AG04449 (cell line): Measurements from ENCODE around the gene AP3M1.
A peak's percentile ranks its signal among the peaks of the same experiment; 100 is the strongest.
"Not testable (repeated sequence)": the region's sequence is repeated elsewhere in the genome, so short reads cannot be mapped to it uniquely, and the experiment has no call there.

Source experiments
- CTCF ChIA-PET: fragments of 350-600 bp; formaldehyde crosslinking; extraction: SDS; loops from one replicate; lab custom pipeline; 2021; ENCODE audit warnings: antibody characterized with exemption; lab: Yijun Ruan, JAX
- POLR2A ChIA-PET: fragments of 400-600, 350-600 bp; formaldehyde crosslinking; extraction: SDS; loops from one replicate; lab custom pipeline; 2020; ENCODE audit warnings: antibody characterized with exemption, inconsistent platforms; lab: Yijun Ruan, JAX
- DNase-seq: peaks from one replicate; pipeline ENCODE4 v3.0.0-alpha.2; 2010; ENCODE audit warnings: low read depth, low spot score
- H3K4me3 ChIP-seq: 2 replicates; pipeline ENCODE4 v1.5.1; 2011; ENCODE audit warnings: low read depth, mild to moderate bottlenecking, control low read depth, low read length
- TF ChIP-seq, protein P1 (sequence below): IDR thresholded peaks from one replicate; pipeline ENCODE4 v1.5.1; 2011; ENCODE audit warnings: mild to moderate bottlenecking, moderate library complexity, low read length, control low read depth, inconsistent platforms; ENCODE audit not compliant: insufficient read depth; ENCODE audit errors: missing control alignments

Gene AP3M1

DNA sequence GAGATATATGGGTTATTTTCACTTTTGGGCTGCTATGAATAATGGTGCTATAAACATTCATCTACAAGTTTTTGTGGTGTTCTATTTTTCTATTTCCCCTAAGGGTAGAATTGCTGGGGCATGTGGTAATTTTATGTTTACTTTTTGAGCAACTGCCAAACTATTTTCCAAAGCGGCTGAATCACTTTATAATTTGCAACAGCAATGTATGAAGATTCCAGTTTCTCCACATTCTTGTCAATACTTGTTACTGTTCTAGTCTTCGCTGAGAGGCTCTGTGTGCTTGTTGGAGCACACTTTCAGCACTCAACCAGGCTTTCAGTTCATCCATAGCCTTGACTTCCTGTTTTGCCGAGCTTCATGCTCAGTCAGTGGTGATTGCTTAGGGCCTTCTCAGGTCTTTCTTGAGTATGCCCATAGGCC, 39.4 kb upstream of the AP3M1 start:
- CTCF ChIA-PET = interaction anchor here (0.8 to 2.6 kb wide), 6 partner anchors 8 to 1045 kb away, joined by 3 to 16 read pairs (median 4); partner anchors contain the start of gene COMTD1
- TF ChIP-seq, protein P1, sequence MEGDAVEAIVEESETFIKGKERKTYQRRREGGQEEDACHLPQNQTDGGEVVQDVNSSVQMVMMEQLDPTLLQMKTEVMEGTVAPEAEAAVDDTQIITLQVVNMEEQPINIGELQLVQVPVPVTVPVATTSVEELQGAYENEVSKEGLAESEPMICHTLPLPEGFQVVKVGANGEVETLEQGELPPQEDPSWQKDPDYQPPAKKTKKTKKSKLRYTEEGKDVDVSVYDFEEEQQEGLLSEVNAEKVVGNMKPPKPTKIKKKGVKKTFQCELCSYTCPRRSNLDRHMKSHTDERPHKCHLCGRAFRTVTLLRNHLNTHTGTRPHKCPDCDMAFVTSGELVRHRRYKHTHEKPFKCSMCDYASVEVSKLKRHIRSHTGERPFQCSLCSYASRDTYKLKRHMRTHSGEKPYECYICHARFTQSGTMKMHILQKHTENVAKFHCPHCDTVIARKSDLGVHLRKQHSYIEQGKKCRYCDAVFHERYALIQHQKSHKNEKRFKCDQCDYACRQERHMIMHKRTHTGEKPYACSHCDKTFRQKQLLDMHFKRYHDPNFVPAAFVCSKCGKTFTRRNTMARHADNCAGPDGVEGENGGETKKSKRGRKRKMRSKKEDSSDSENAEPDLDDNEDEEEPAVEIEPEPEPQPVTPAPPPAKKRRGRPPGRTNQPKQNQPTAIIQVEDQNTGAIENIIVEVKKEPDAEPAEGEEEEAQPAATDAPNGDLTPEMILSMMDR = no peak

DNA sequence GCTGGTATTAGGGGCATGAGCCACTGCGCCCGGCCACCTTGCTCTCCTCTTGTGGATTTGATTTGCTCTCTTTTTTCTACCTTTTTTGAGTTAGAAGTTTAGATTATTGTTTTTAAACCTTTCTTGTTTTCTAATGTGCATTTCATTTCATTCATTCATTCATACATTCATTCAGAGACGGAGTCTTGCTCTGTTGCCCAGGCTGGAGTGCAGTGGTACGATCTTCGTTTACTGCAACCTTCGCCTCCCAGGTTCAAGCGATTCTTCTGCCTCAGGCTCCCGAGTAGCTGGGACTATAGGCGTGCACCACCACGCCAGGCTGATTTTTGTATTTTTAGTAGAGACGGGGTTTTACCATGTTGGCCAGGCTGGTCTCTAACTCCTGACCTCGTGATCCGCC, 38.0 kb upstream of the AP3M1 start:
- ChIA-PET CTCF (interaction anchor here (1.6 to 2.6 kb wide), 4 partner anchors 11 to 309 kb away, joined by 4 to 16 read pairs (median 6); no protein-coding TSS in a partner anchor), POLR2A (interaction anchor here (1.1 kb wide), 1 partner anchor 190 kb away, joined by 3 read pairs; no protein-coding TSS in a partner anchor)
- H3K4me3 ChIP-seq, DNase-seq: not testable (repeated sequence)

More for the DNA sequence above, 39.4 kb upstream of the AP3M1 start:
- peak overlapping the region; percentile 35 for H3K4me3 ChIP-seq
- POLR2A ChIA-PET = interaction anchor here (0.9 kb wide), 1 partner anchor 14 kb away, joined by 4 read pairs; no protein-coding TSS in a partner anchor
- DNase-seq = peak; percentile 91

DNA sequence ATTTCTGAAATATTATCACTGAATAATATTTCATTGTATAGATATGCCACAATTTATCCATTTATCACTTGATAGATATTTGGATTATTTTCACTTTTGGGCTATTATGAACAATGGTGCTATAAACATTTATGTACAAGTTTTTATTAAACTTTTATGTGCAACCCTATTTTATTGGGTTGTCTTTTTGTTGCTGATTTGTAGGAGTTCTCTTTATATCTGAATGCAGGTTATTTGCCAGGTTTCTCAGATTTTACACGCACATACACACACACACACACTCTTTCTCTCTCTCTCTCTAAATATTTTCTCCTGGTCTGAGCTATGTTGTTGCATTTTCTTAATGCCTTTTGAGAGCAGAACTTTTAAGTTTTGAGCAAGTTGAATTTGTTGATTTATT, 36.6 kb upstream of the AP3M1 start:
- POLR2A ChIA-PET = no interaction called here
- no peak overlapping the region for H3K4me3 ChIP-seq
- no peak for DNase-seq
- TF ChIP-seq, protein P1 = no peak
- CTCF ChIA-PET = interaction anchor here (1.2 to 1.8 kb wide), 4 partner anchors 16 to 57 kb away, joined by 3 to 9 read pairs (median 6); no protein-coding TSS in a partner anchor

DNA sequence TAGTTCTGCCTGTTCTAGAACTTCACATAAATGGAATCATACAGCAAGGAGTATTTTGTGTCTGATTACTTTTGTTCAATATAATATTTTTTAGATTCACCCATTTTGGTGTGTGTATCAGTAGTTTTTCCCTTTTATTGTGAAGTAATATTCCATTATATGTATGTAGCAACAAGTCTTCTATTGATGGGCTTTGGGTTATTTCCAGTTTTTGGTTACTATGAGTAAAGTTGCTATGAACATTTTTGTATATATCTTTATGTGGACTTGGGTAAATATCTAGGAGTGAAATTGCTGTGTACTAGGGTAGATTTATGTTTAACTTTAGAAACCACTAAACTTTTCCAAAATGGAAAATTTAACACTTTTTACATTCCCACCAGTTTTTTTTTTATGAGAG, 36.0 kb upstream of the AP3M1 start:
- POLR2A ChIA-PET = no interaction called here
- no peak overlapping the region for H3K4me3 ChIP-seq
- CTCF ChIA-PET = interaction anchor here (1.4 kb wide), 1 partner anchor 27 kb away, joined by 9 read pairs; no protein-coding TSS in a partner anchor
- DNase-seq = no peak
- TF ChIP-seq, protein P1 = no peak

DNA sequence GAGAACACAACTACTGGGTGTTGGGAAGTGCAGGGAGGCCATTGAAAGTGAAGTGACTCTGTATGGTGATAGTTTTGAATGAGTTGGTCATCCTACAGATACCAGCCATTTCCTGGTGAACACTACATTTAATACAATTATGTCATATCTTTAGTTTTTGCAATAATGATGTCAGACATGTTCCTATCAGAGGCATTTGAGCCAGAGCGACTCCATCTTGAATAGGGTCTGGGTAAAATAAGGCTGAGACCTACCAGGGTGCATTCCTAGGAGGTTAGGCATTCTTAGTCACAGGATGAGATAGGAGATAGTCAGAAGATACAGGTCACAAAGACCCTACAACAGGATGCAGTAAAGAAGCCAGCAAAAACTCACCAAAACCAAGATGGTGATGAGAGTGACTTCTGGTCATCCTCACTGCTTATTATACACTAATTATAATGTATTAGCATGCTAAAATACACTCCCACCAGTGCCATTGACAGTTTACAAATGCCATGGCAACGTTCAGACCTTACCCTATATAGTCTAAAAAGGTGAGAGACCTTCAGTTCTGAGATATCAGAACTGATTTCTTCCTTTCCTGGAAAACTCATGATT, 28.6 kb upstream of the AP3M1 start:
- TF ChIP-seq, protein P1 = no peak
- POLR2A ChIA-PET = no interaction called here
- no peak for DNase-seq
- CTCF ChIA-PET = interaction anchor here (1.1 to 2.1 kb wide), 3 partner anchors 10 to 33 kb away, joined by 3 to 8 read pairs (median 3); no protein-coding TSS in a partner anchor
- H3K4me3 ChIP-seq = no peak overlapping the region

DNA sequence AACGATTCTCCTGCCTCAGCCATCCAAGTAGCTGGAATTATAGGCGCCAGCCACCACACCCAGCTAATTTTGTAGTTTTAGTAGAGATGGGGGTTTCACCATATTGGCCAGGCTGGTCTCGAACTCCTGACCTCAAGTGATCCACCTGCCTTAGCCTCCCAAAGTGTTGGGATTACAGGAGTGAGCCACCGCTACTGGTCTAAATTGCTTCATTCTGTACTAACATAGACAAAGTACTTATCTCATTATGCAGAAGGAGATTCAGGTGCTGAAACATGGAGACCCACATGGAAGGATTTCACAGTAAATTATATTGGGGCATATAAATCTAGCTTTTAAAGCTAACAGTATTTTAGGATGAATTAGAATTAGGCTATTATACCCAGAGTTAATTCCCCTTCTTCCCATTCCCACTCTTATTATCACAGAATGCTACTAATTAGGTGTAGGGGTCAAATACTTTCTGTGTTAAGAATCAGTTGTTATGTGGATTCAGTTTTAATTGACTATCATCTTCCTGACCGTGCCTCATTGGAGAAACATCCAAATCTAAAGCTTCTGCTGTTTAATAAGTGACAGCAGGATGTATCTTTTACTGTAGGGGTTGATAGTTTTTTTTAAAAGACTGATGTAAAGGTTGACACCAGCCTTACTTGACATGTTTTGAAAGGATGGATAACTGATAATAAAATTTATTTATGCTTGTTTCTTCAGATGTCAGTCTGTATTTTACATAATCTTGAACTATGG, 27.6 kb upstream of the AP3M1 start:
- CTCF ChIA-PET = interaction anchor here (0.6 to 2.1 kb wide), 7 partner anchors 11 to 36 kb away, joined by 3 to 8 read pairs (median 3); partner anchors contain the start of genes ADK and AP3M1
- H3K4me3 ChIP-seq = no peak overlapping the region; the same call in 1 of the 2 replicates
- DNase-seq = no peak
- TF ChIP-seq, protein P1 = no peak
- POLR2A ChIA-PET = no interaction called here
